Kidney epithelial cell (primary cell): ENCODE data around the gene PCNT. TPM values are rescaled to one million over a fixed set of nuclear protein-coding genes. Genes with fewer than 3 reads are reported as not detected.

ENCODE experiments used
- DNase-seq: peaks from one replicate; pipeline ENCODE4 v3.0.0-alpha.2; 2010; ENCODE audit warnings: low read depth
- H3K27me3 ChIP-seq: 2 replicates; pipeline ENCODE4 v1.6.0; 2011; ENCODE audit warnings: low read length; ENCODE audit not compliant: control insufficient read depth, insufficient read depth
- H3K36me3 ChIP-seq: 2 replicates; pipeline ENCODE4 v1.5.1; 2011; ENCODE audit warnings: low read length; ENCODE audit not compliant: control insufficient read depth, insufficient read depth
- H3K4me3 ChIP-seq: 2 replicates; pipeline ENCODE4 v1.5.1; 2011; ENCODE audit warnings: low read depth, mild to moderate bottlenecking, control low read depth, low read length
- CTCF ChIP-seq: IDR thresholded peaks from 2 replicates; pipeline ENCODE4 v1.5.1; 2011; ENCODE audit warnings: mild to moderate bottlenecking, moderate library complexity, low read length, control low read depth, inconsistent platforms; ENCODE audit not compliant: insufficient read depth, poor library complexity, severe bottlenecking
- total RNA-seq: library from RNA; depleted of rRNA; stranded (reverse); fragments of >200 nt; gene quantifications from 2 replicates; pipeline ENCODE4 v1.2.3, GENCODE V29; 2015

Gene PCNT
- total RNA-seq, 1 donor from 2014 or later: 22.2 TPM

DNA sequence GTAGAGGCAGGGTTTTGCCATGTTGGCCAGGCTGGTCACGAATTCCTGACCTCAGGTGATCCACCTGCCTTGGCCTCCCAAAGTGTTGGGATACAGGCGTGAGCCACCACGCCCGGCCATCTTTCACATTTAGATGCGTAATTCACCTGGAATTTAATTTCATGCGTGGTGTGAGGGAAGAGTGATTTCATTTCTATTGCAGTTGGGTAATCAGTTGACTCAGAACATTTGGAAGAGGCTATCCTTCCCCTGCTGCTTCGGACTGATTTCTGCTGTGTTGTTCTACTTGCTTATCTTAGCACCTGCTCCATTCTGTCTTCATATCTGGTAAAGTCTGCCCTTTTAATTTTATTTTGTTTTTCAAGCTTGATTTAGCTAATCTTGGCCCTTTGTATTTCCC, 153.8 kb downstream of the PCNT start:
- no peak for DNase-seq
- H3K4me3 ChIP-seq: no peak overlapping the region
- no peaks in the 10 kb centered on the region for H3K27me3 ChIP-seq
- TF ChIP-seq CTCF: no peak
- H3K36me3 ChIP-seq: no peaks in the 10 kb centered on the region

- Histone ChIP-seq H3K27me3 (no peaks in the 10 kb centered on the region), H3K4me3 (no peak overlapping the region), H3K36me3 (no peaks in the 10 kb centered on the region)
- TF ChIP-seq CTCF: no peak
- no peak for DNase-seq
These were observed 155.0 kb downstream of the PCNT start for GRCh38 chr21:46478910-46479309.

GRCh38 chr21:46480466-46480865, 156.5 kb downstream of the PCNT start:
- no peak for TF ChIP-seq CTCF
- no peaks in the 10 kb centered on the region for H3K27me3 ChIP-seq
- no peak overlapping the region for H3K4me3 ChIP-seq
- DNase-seq: no peak
- H3K36me3 ChIP-seq: no peaks in the 10 kb centered on the region

- no peaks in the 10 kb centered on the region for H3K36me3 ChIP-seq
- no peak for TF ChIP-seq CTCF
- H3K4me3 ChIP-seq: no peak overlapping the region
- no peaks in the 10 kb centered on the region for H3K27me3 ChIP-seq
- DNase-seq: no peak
These were observed 158.4 kb downstream of the PCNT start for GRCh38 chr21:46482225-46482845.

- Histone ChIP-seq H3K4me3 (no peak overlapping the region), H3K27me3 (no peaks in the 10 kb centered on the region), H3K36me3 (no peaks in the 10 kb centered on the region)
- no peak for TF ChIP-seq CTCF
- DNase-seq: no peak
These were observed 158.9 kb downstream of the PCNT start for GRCh38 chr21:46482846-46483231.
